Measurements from ENCODE around the gene PALD1. TPM values are rescaled to one million over a fixed set of nuclear protein-coding genes. Genes with fewer than 3 reads are reported as not detected.

PALD1 gene
- polyA plus RNA-seq, 3 donors: 0.04 to 0.11 TPM; not detected in 1

- no peaks in the 10 kb centered on the region for H3K4me1 Mint-ChIP-seq
- H3K36me3 Mint-ChIP-seq: no peaks in the 10 kb centered on the region
- Histone ChIP-seq H3K27ac (ENCODE audit: low read depth in 1 of 2, low read length in 2 of 2) (no peak overlapping the region), H3K4me3 (replicated peaks in 1 of 3; ENCODE audit: low read depth in 2 of 3, low read length in 3 of 3) (no peak overlapping the region), H3K9me3 (replicated peaks in 1 of 2; ENCODE audit: control insufficient read depth in 1 of 2, insufficient read depth in 1 of 2, low read length in 2 of 2) (no peaks in the 10 kb centered on the region), H3K36me3 (replicated peaks in 1 of 2; ENCODE audit: control insufficient read depth in 1 of 2, insufficient read depth in 2 of 2, low read length in 2 of 2) (no peaks in the 10 kb centered on the region), H4K20me1 (ENCODE audit: insufficient read depth, low read length) (no peaks in the 10 kb centered on the region), H2AFZ (ENCODE audit: insufficient read depth, low read depth, low read length, poor library complexity, severe bottlenecking) (no peak overlapping the region), H3K27me3 (ENCODE audit: control insufficient read depth in 2 of 2, insufficient read depth in 2 of 2, low read length in 2 of 2) (no peaks in the 10 kb centered on the region), H3K9ac (ENCODE audit: insufficient read depth, low read length, poor library complexity, severe bottlenecking) (no peak overlapping the region), H3K79me2 (ENCODE audit: insufficient read depth, low read length) (no peaks in the 10 kb centered on the region), H3K4me2 (replicated peaks; ENCODE audit: extremely low read depth, low read length, poor library complexity, severe bottlenecking) (no peak overlapping the region), H3K4me1 (ENCODE audit: control insufficient read depth in 1 of 2, insufficient read depth in 2 of 2, low read length in 2 of 2) (no peaks in the 10 kb centered on the region)
- H3K27me3 Mint-ChIP-seq (ENCODE audit: low read depth in 3 of 3): peaks cover 0 to 4% (median 2%) of the 10 kb centered on the region in 3 donors
- 100% methylated on average over 2 of the region's 4 CpGs for WGBS (ENCODE audit: insufficient coverage)
- TF ChIP-seq CTCF (IDR thresholded peaks at IDR 0.05): no peak
- no peak for DNase-seq
- no peak overlapping the region for H3K27ac Mint-ChIP-seq
- H3K9me3 Mint-ChIP-seq: peaks cover 0 to 2% (median 0%) of the 10 kb centered on the region in 7 donors
- intact Hi-C loops (cut with micrococcal nuclease): no loop called here
- H3K4me3 Mint-ChIP-seq: no peak overlapping the region
Observed at GRCh38 chr10:70528314-70528713, 49.7 kb downstream of the PALD1 start.

GRCh38 chr10:70528741-70529362 is 50.3 kb downstream of the PALD1 start:
- peak in 2 of 3 donors; percentile 11 to 25 for DNase-seq
- Histone ChIP-seq H3K9me3 (replicated peaks in 1 of 2; ENCODE audit: control insufficient read depth in 1 of 2, insufficient read depth in 1 of 2, low read length in 2 of 2) (no peaks in the 10 kb centered on the region), H3K9ac (ENCODE audit: insufficient read depth, low read length, poor library complexity, severe bottlenecking) (no peak overlapping the region), H3K27me3 (ENCODE audit: control insufficient read depth in 2 of 2, insufficient read depth in 2 of 2, low read length in 2 of 2) (no peaks in the 10 kb centered on the region), H3K79me2 (ENCODE audit: insufficient read depth, low read length) (no peaks in the 10 kb centered on the region), H4K20me1 (ENCODE audit: insufficient read depth, low read length) (no peaks in the 10 kb centered on the region), H2AFZ (ENCODE audit: insufficient read depth, low read depth, low read length, poor library complexity, severe bottlenecking) (no peak overlapping the region), H3K4me2 (replicated peaks; ENCODE audit: extremely low read depth, low read length, poor library complexity, severe bottlenecking) (no peak overlapping the region), H3K4me1 (ENCODE audit: control insufficient read depth in 1 of 2, insufficient read depth in 2 of 2, low read length in 2 of 2) (no peaks in the 10 kb centered on the region), H3K4me3 (replicated peaks in 1 of 3; ENCODE audit: low read depth in 2 of 3, low read length in 3 of 3) (no peak overlapping the region), H3K27ac (ENCODE audit: low read depth in 1 of 2, low read length in 2 of 2) (no peak overlapping the region), H3K36me3 (replicated peaks in 1 of 2; ENCODE audit: control insufficient read depth in 1 of 2, insufficient read depth in 2 of 2, low read length in 2 of 2) (no peaks in the 10 kb centered on the region)
- WGBS (ENCODE audit: insufficient coverage): 74% methylated on average over 5 of the region's 10 CpGs
- intact Hi-C loops (cut with micrococcal nuclease): no loop called here
- Mint-ChIP-seq H3K4me1 (no peaks in the 10 kb centered on the region), H3K9me3 (peaks cover 0 to 2% (median 0%) of the 10 kb centered on the region in 7 donors), H3K27ac (peak overlapping the region in 1 of 7 donors; percentile 10), H3K27me3 (ENCODE audit: low read depth in 3 of 3) (peaks cover 0 to 4% (median 2%) of the 10 kb centered on the region in 3 donors), H3K4me3 (no peak overlapping the region), H3K36me3 (no peaks in the 10 kb centered on the region)
- TF ChIP-seq CTCF (IDR thresholded peaks at IDR 0.05): no peak
